GM23248 (cell line): ENCODE results near the gene DRD4.

Experiments
- EZH2 ChIP-seq: fragments of 200-600 bp; sonication (generic); IDR thresholded peaks from 2 replicates; pipeline ENCODE4 v1.6.1; 2018; ENCODE audit warnings: antibody characterized with exemption, mild to moderate bottlenecking; ENCODE audit not compliant: insufficient read depth, poor library complexity, severe bottlenecking
- EZH2phosphoT487 ChIP-seq: fragments of 200-600 bp; sonication (generic); IDR thresholded peaks from 2 replicates; pipeline ENCODE4 v1.6.1; 2018; ENCODE audit warnings: antibody characterized with exemption, moderate library complexity, mild to moderate bottlenecking, low read depth; ENCODE audit not compliant: insufficient read depth

DNA sequence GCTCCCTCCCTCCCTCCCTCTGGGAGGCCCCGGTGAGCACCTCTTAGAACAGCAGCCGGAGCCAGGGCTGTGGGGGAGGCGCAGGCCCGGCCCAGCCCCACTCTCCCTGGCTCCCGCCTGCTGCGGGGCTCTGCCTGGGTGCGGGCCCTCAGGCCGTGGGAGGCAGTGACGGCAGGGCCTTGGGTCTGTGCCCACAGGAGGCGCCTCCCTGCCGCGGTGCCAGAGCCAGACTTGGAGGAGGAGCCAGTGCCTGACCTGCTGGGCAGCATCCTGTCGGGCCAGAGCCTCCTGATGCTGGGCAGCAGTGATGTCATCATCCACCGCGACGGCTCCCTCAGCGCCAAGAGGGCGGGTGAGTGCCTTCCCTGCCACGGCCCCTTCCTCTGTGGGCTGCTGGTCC lies 30.8 kb upstream of the DRD4 start:
- no peak for TF ChIP-seq EZH2
- TF ChIP-seq EZH2phosphoT487, result no peak
